Measurements from ENCODE around the gene HMCES. TPM values are rescaled to one million over a fixed set of nuclear protein-coding genes. Genes with fewer than 3 reads are reported as not detected.
"Not testable (repeated sequence)": the region's sequence is repeated elsewhere in the genome, so short reads cannot be mapped to it uniquely, and the experiment has no call there.

HMCES gene
- total RNA-seq, 1 donor from 2014 or later, result 47.3 TPM

DNA sequence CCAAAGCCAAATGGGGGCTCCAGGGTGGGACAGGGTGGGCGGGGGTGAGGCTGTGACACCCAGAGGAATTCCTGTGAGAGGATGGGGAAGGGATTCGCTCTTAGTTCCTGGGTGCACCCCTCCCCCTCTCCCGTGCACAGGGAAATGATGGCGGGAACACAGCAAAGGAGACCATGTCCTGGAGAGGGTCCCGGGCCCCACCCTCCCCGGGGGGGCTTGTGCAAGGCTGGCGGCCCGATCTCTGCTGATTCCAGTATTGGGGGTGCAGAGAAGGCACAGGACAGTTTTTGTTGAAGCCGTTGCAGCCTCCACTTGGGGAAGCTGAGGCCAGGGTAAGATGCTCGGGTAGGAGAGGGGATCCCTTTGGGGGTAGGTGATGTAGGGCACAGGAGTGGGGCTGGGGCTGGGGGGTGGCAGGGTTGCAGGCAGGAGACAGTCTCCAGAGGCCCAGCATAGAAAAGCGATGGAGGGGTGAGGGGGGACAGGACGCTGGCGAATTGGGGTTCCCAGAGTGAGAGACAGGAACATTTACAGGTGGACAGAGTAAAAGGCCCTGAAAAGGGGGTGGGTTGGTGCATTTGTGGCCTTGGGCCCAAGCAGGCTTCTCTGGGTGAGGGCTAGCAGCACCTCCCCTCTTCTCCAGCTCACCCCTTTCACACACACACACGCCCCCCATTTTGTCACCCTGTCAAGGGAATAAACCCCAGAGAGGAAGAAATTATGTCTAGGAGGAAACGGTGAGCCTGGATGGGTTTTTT lies 38.5 kb downstream of the HMCES start:
- intact Hi-C loops (cut with micrococcal nuclease), result loop anchor here (5.0 kb wide), 2 partner anchors 440 to 515 kb away; partner anchors contain the start of gene ACAD9

GRCh38 chr3:129317848-129318247 lies 39.2 kb downstream of the HMCES start:
- intact Hi-C loops (cut with micrococcal nuclease), result loop anchor here (5.0 kb wide), 2 partner anchors 441 to 516 kb away; partner anchors contain the start of gene ACAD9

GRCh38 chr3:129318921-129319320 lies 40.3 kb downstream of the HMCES start:
- intact Hi-C loops (cut with micrococcal nuclease), result loop anchor here (5.0 kb wide), 2 partner anchors 442 to 517 kb away; partner anchors contain the start of gene ACAD9

- intact Hi-C loops (cut with micrococcal nuclease), result no loop called here
These were observed 41.6 kb downstream of the HMCES start for GRCh38 chr3:129320261-129320660.

GRCh38 chr3:129320825-129321487 lies 42.3 kb downstream of the HMCES start:
- intact Hi-C loops (cut with micrococcal nuclease), result no loop called here

DNA sequence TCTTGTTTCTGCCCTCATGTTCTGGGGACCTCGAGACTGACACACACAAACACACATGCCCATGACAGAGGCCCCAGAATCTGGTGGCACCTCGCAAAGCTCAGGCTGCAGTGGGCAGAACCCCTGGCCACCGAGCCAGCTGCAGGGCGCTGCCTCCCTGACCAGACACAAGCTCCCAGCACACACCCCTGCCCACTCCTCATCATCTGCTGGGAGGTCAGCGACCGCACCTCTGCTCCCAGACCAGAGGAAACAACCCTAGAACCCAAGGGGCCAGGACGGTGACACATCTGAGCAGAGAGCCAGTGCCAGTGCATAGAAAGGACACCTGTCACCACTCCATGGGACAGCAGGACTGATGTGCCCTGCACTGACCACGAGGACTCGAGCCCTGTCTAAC lies 43.2 kb downstream of the HMCES start:
- intact Hi-C loops (cut with micrococcal nuclease), result no loop called here

- intact Hi-C loops (cut with micrococcal nuclease), result loop anchor here (1.0 kb wide), 1 partner anchor 353 kb away; no protein-coding TSS in a partner anchor
These were observed 45.1 kb downstream of the HMCES start for GRCh38 chr3:129323651-129324294.

GRCh38 chr3:129324855-129325254 lies 46.2 kb downstream of the HMCES start:
- intact Hi-C loops (cut with micrococcal nuclease), result loop anchor here (1.0 kb wide), 1 partner anchor 355 kb away; no protein-coding TSS in a partner anchor

- intact Hi-C loops (cut with micrococcal nuclease), result no loop called here
These were observed 46.7 kb downstream of the HMCES start for GRCh38 chr3:129325383-129325782.

DNA sequence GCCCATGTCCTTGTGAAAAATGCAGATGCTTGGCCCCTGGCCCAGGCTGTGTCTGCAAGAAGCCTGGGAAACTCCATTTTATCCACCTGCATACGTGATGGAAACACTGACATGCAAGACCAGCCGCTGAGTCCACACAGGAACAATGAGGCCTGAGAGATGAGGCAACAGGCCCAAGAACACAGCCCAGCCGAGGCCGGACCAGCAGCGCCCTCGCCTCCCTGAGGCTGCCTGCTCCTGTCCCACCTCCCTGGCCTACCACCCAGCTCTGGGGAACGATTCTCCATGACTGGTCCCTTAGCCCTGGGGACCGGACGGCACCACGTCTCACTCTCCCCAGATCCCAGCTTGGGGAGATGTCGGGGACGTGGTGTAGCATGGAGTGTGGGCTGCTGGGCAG lies 47.5 kb downstream of the HMCES start:
- intact Hi-C loops (cut with micrococcal nuclease), result no loop called here

DNA sequence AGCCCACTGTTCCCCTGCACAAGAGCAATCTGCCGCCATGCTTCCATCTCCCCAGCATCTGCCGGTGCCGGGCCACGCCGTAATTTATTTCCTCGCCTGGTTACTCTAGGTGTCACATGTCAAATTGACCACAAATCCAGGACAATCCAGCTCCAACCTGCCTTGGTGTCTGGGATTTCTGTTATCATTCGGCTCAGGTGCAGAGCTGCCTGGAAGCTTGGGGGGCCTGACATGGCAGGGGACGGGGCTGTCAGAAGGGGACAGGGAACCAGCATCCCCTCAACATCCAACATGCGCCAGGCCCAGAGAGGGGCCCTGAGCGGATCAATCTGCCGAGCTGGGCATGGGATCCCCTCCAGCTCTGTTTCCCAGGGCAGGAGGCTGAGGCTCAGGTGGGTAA lies 47.9 kb downstream of the HMCES start:
- intact Hi-C loops (cut with micrococcal nuclease), result no loop called here

- intact Hi-C loops (cut with micrococcal nuclease), result no loop called here
These were observed 48.8 kb downstream of the HMCES start for GRCh38 chr3:129327510-129327909.

DNA sequence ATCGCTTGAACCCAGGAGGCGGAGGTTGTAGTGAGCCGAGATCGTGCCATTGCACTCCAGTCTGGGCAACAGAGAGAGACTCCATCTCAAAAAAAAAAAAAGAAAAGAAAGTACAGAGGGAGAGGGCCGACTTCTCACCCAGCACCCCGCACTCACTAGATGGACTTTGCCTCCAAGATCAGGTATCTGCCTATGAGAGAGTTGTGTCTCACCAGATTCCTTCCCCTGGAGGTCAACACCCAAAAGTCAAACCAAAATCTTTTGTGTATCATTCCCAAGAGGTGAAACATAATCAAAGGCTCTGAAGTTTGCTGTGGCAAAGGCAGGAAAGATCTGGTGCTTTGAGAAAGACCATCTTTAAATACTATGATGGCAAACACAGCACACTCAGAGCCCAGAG lies 51.2 kb downstream of the HMCES start:
- intact Hi-C loops (cut with micrococcal nuclease), result no loop called here

DNA sequence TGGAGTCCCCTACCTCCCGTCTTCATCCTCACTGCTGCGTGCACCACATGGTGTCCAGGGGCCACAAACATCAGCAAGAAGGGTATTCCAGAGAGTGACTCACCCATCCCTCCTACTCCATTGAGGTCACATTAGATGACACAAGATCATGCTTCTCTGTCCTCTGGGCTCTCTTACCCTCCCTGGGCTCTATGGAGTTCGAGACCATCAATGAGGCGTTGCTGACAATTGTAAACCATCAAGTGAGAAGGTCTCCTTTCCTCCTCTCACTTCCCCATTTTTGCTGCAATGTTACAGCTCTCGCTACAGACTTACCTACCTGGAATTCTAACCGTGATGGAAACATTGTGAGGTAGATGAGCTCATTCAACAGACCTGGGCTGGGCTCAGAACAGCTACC lies 51.7 kb downstream of the HMCES start:
- intact Hi-C loops (cut with micrococcal nuclease), result no loop called here

DNA sequence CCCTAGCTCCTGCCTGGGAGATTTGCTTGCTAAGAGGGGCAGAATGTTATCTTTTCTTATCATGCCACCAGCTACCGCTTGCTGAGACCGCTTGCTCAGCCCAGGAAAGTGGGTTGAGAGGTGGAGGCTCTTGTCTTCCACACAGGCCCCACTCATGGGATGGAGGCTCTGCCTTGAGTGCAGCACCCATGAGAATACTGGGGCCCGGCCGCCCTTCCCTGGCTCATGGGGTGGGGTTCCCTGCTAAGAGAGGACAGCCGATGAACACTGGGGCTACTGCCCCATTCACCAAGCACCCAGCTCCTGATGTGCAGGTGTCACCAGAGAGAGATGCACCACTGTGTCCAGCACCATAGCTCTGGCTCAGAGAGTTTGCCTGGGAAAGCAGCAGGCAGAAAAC lies 55.2 kb downstream of the HMCES start:
- intact Hi-C loops (cut with micrococcal nuclease), result no loop called here

- intact Hi-C loops (cut with micrococcal nuclease), result no loop called here
These were observed 57.5 kb downstream of the HMCES start for GRCh38 chr3:129336093-129336706.

DNA sequence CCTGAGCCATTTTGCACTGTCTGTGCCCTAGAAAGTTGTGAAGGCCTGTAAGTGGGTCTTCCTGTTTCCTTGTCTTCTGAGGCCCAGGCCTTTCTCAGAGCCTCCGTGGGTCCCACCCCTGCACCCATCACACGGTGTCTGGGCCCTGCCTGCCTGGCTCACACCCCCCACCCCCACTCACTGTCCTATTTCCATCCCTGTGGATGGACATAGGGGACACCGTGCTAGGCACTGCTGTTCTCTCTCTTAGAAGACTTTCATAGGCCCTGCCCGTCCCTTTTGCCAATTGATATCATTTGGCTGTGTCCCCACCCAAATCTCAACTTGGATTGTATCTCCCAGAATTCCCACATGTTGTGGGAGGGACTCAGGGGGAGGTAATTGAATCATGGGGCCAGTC lies 59.0 kb downstream of the HMCES start:
- intact Hi-C loops (cut with micrococcal nuclease), result not testable (repeated sequence)

GRCh38 chr3:129339186-129339585 lies 60.5 kb downstream of the HMCES start:
- intact Hi-C loops (cut with micrococcal nuclease), result not testable (repeated sequence)

- intact Hi-C loops (cut with micrococcal nuclease), result not testable (repeated sequence)
These were observed 61.2 kb downstream of the HMCES start for GRCh38 chr3:129339833-129340232.

DNA sequence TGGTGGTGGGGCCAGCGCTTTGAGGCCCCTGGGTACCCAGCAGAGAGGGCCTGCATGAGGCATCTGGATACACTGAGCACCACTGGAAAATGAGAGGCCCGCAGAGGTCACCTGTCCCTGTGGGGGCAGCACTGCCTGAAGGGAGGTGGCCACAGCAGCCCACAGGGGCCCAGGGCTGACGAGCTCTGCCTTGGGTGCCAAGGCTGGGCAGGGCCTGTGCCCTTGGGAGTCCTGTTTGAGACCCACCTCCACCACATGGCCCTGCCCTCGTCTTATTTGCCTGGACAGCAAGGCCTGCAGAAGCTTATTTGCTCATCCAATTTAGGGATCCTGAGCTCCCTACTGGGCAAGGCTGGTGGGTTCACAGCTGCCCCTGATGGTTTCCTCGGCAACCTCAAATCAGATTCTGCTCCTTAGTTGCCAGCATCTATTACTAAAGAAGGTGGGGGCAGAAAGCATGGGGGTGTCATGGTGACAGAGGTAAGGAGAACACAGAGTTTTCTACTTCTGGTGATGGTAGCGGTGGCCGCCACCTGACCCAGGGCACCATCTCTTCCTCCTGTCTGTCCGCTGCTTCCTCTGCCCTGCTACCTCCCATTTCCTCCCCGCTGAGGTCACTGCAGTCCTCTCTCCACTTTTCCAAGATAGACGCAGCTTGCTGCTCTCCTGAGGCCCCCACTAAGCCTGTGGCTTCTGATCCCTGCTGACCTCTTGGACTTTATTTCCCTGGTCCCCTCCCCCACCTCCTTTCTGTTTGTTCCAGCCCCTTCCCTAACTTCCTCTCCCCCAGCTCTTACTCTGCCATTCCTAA lies 62.9 kb downstream of the HMCES start:
- intact Hi-C loops (cut with micrococcal nuclease), result no loop called here

All from T-helper 1 cell treated with Interleukin-12 subunit alpha and Interleukin-12 subunit beta and Interleukin-4 antibody, amounts not matched to agents 30 ng/mL and 1 ng/mL, for 36 hours (primary cell).